IPS-15b (cell line): Measurements from ENCODE around the gene HSPH1.

Experiments
- H3K27me3 ChIP-seq: one replicate; pipeline ENCODE4 v1.6.1; 2013; ENCODE audit warnings: low read length; ENCODE audit not compliant: control insufficient read depth, insufficient read depth
- H3K36me3 ChIP-seq: one replicate; pipeline ENCODE4 v1.6.1; 2013; ENCODE audit warnings: low read length; ENCODE audit not compliant: control insufficient read depth, insufficient read depth
- H3K4me1 ChIP-seq: one replicate; pipeline ENCODE4 v1.6.1; 2013; ENCODE audit warnings: mild to moderate bottlenecking, low read length; ENCODE audit not compliant: control insufficient read depth, insufficient read depth
- H3K4me3 ChIP-seq: one replicate; pipeline ENCODE4 v1.5.1; 2013; ENCODE audit warnings: low read depth, low read length
- H3K9ac ChIP-seq: one replicate; pipeline ENCODE4 v1.6.1; 2013; ENCODE audit warnings: low read depth, mild to moderate bottlenecking, low read length
- H3K9me3 ChIP-seq: one replicate; pipeline ENCODE4 v1.6.1; 2013; ENCODE audit warnings: mild to moderate bottlenecking, low read length; ENCODE audit not compliant: control insufficient read depth, insufficient read depth

The HSPH1 gene

GRCh38 chr13:31090096-31090495 lies 71.6 kb downstream of the HSPH1 start:
- no peak overlapping the region for H3K4me3 ChIP-seq
- H3K9me3 ChIP-seq: no peaks in the 10 kb centered on the region
- H3K4me1 ChIP-seq: peaks cover 4% of the 10 kb centered on the region
- no peaks in the 10 kb centered on the region for H3K36me3 ChIP-seq
- no peak overlapping the region for H3K9ac ChIP-seq
- H3K27me3 ChIP-seq: no peaks in the 10 kb centered on the region

GRCh38 chr13:31089649-31090048 lies 72.1 kb downstream of the HSPH1 start:
- no peak overlapping the region for H3K9ac ChIP-seq
- H3K36me3 ChIP-seq: no peaks in the 10 kb centered on the region
- H3K4me1 ChIP-seq: no peaks in the 10 kb centered on the region

GRCh38 chr13:31088826-31089420 lies 72.8 kb downstream of the HSPH1 start:
- no peaks in the 10 kb centered on the region for H3K9me3 ChIP-seq

More at GRCh38 chr13:31089649-31090048, 72.1 kb downstream of the HSPH1 start:
- H3K4me3 ChIP-seq: no peak overlapping the region
- H3K9me3 ChIP-seq: no peaks in the 10 kb centered on the region
- H3K27me3 ChIP-seq: no peaks in the 10 kb centered on the region

More at GRCh38 chr13:31088826-31089420, 72.8 kb downstream of the HSPH1 start:
- Histone ChIP-seq H3K4me3 (no peak overlapping the region), H3K36me3 (no peaks in the 10 kb centered on the region), H3K27me3 (no peaks in the 10 kb centered on the region), H3K9ac (no peak overlapping the region), H3K4me1 (no peaks in the 10 kb centered on the region)
